ENCODE measurements around the gene BCL2L2. TPM values are rescaled to one million over a fixed set of nuclear protein-coding genes. Genes with fewer than 3 reads are reported as not detected.
"Not testable (repeated sequence)": the region's sequence is repeated elsewhere in the genome, so short reads cannot be mapped to it uniquely, and the experiment has no call there.

The BCL2L2 gene, protein sequence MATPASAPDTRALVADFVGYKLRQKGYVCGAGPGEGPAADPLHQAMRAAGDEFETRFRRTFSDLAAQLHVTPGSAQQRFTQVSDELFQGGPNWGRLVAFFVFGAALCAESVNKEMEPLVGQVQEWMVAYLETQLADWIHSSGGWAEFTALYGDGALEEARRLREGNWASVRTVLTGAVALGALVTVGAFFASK
- total RNA-seq: 4.1 and 7.1 TPM in 2 replicates

DNA sequence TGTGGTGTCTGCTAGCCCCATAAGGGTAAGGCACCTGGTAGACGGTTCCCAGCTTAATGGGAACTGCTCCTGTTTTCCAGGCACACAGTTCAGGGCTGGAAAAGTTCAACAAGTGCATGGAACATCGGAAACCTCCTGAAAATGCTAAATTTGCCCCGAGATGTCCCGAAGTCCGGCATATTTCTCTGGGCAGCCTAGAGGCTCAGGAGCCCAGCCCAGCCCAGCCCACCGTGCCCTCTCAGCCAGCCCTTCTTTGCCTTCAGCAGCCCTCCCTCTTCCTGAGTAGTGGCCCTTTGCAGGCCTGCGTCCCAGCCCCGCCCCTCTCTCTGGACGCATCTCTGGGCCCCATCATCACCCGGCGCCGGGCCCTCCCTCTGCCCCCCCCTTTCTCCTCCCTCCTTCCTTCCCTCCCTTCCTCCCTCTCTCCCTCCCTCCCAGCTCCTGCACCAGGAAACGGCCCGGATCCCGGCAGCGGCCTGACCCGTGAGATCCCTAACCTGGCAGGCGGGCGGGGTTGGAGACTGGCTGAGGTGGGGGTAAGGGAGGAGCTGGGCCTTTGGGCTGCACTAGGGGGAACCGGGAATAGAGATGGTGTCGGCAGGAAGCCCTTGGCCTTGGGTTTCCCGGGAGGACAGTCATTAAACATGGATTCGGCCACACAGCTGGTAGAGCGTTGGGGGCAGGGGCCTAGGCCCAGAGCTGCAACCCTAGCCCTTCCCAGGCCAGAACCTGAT is at the start of gene BCL2L2:
BCL2L2 (plus strand) TSS at position 422 of the 734 bp plus-strand sequence. CDS start 935 bp downstream, outside the sequence.
- intact Hi-C loops (cut with micrococcal nuclease): no loop called here
- DNase-seq (ENCODE audit: low spot score): no peak
- Mint-ChIP-seq H3K4me1 (ENCODE audit: low read depth) (peaks cover 26% of the 10 kb centered on the region), H3K27ac (peak within 1 kb of the TSS; percentile 43), H3K27me3 (ENCODE audit: insufficient read depth) (peaks cover 2% of the 10 kb centered on the region), H3K36me3 (ENCODE audit: low read depth) (peaks cover 1% of the 10 kb centered on the region), H3K4me3 (peak within 1 kb of the TSS; percentile 79), H3K9me3 (no peaks in the 10 kb centered on the region)

DNA sequence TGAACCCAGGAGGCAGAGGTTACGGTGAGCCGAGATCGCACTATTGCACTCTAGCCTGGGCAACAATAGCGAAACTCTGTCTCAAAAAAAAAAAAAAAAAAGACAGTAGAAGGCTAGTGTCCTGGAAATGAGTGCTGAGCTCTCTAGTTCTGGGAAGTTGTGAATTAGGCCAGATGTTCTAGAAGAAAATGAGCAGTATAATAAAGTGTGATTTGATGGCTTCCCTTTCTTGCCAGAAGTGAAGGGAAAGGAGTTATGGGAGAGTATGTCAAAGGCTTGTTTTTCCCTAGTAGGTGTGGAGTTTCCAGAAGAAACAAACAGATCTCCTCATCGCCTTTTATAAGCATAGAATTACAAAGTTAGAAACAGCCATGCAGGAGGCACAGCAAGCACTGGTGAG is 48.4 kb upstream of the BCL2L2 start:
- no peaks in the 10 kb centered on the region for H3K36me3 Mint-ChIP-seq (ENCODE audit: low read depth)
- intact Hi-C loops (cut with micrococcal nuclease): no loop called here
- H3K27ac Mint-ChIP-seq: no peak overlapping the region
- no peak for DNase-seq (ENCODE audit: low spot score)
- no peaks in the 10 kb centered on the region for H3K9me3 Mint-ChIP-seq
- no peaks in the 10 kb centered on the region for H3K4me1 Mint-ChIP-seq (ENCODE audit: low read depth)
- no peak overlapping the region for H3K4me3 Mint-ChIP-seq
- H3K27me3 Mint-ChIP-seq (ENCODE audit: insufficient read depth): peaks cover 43% of the 10 kb centered on the region

DNA sequence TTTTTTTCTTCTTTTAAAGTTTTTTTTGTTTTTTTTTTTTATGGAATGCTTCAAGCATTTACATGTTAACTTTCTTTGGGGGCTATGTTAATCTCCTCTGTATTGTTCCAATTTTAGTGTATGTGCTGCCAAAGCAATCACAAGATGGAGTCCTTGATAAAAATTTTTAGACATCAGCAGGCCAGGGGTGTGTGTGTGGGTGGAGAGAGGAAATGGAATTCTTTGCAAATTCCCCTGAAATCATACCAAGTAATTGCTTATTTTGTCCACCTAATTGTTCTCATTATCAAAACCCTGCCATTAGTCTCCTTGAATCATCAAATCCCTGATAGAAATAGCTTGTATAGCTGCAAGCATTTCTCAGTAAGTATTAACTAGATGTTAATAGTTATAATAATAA is 47.2 kb upstream of the BCL2L2 start:
- peaks cover 45% of the 10 kb centered on the region for H3K27me3 Mint-ChIP-seq (ENCODE audit: insufficient read depth)
- no peaks in the 10 kb centered on the region for H3K9me3 Mint-ChIP-seq
- no peak overlapping the region for H3K4me3 Mint-ChIP-seq
- DNase-seq (ENCODE audit: low spot score): no peak
- intact Hi-C loops (cut with micrococcal nuclease): no loop called here
- no peaks in the 10 kb centered on the region for H3K36me3 Mint-ChIP-seq (ENCODE audit: low read depth)
- no peak overlapping the region for H3K27ac Mint-ChIP-seq
- H3K4me1 Mint-ChIP-seq (ENCODE audit: low read depth): no peaks in the 10 kb centered on the region

DNA sequence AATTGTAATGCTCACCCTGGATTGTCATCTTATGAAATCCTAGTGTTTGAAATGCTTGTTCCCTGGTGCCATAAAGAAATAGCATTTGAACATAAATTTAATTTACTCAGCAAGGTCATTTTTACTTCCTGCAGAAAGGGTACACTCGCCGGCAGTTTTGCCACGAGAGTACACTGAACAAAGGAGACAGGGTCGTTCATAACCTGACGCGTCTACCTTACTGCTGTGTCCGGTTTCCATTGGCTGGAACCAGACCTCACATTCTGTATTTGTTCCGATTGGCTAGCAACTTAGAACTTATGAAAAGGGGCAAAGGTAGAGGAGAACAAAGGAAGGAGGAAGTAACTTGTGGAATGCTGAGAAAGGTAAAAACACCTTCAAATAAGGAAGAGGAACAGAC is 45.8 kb upstream of the BCL2L2 start:
- intact Hi-C loops (cut with micrococcal nuclease); H3K4me3 Mint-ChIP-seq; H3K27ac Mint-ChIP-seq; DNase-seq (ENCODE audit: low spot score); H3K9me3 Mint-ChIP-seq; H3K36me3 Mint-ChIP-seq (ENCODE audit: low read depth); H3K4me1 Mint-ChIP-seq (ENCODE audit: low read depth): not testable (repeated sequence)
- peaks cover 46% of the 10 kb centered on the region for H3K27me3 Mint-ChIP-seq (ENCODE audit: insufficient read depth)

DNA sequence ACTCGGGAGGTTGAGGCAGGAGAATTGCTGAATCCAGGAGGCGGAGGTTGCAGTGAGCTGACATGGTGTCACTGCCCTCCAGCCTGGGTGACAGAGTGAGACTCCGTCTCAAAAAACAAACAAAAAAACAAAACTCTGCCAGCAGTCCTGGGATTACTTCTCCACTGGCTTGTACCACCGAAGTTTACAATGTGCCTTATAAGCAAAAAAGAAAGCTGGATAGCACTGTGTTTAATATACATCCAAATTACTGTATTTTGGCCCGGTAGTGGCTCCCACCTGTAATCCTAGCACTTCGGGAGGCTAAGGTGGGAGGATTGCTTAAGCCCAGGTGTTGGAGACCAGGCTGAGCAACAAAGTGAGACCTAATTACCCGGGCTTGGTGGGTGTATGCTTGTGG is 37.4 kb upstream of the BCL2L2 start:
- intact Hi-C loops (cut with micrococcal nuclease): no loop called here
- no peaks in the 10 kb centered on the region for H3K4me1 Mint-ChIP-seq (ENCODE audit: low read depth)
- no peak overlapping the region for H3K4me3 Mint-ChIP-seq
- H3K9me3 Mint-ChIP-seq: no peaks in the 10 kb centered on the region
- no peak overlapping the region for H3K27ac Mint-ChIP-seq
- DNase-seq (ENCODE audit: low spot score): no peak
- peaks cover 25% of the 10 kb centered on the region for H3K27me3 Mint-ChIP-seq (ENCODE audit: insufficient read depth)
- no peaks in the 10 kb centered on the region for H3K36me3 Mint-ChIP-seq (ENCODE audit: low read depth)

DNA sequence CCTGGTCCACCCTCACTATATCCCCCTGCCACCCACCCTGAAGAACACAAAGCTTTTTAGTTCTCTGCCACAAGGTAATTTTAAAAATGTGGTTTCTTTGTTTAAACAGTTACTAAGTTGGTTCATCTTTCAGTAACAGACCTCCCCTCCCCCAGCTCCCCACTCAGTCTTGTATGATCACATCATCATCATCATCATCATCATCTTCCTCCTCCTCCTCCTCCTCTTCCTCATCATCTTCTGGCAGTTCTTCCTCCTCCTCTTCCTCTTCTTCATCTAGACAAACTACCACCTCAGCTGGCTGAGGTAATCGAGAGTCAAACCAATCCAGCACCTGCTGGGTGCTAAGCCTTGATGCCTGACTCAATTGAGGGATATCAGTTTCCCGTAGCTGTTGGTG is 31.2 kb upstream of the BCL2L2 start:
- Mint-ChIP-seq H3K4me1 (ENCODE audit: low read depth) (no peaks in the 10 kb centered on the region), H3K27ac (no peak overlapping the region), H3K36me3 (ENCODE audit: low read depth) (peaks cover 3% of the 10 kb centered on the region), H3K9me3 (no peaks in the 10 kb centered on the region), H3K27me3 (ENCODE audit: insufficient read depth) (no peaks in the 10 kb centered on the region), H3K4me3 (no peak overlapping the region)
- intact Hi-C loops (cut with micrococcal nuclease): no loop called here
- no peak for DNase-seq (ENCODE audit: low spot score)

DNA sequence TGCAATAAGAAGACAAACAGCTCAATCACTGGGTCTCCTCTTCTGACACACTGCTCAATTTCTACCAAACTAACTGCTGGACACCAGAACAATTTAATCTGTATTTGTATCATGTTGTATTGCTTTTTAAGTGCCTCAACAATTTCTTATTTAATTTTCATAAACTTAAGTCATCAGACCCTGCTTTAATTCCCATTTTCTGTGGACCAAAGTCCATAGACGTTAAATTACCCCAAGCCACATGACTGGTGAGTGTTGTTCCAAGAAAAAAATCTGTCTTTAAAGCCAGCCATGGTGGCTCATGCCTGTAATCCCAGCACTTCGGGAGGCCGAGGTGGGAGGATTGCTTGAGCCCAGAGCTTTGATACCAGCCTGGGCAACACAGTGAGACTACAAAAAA is 29.4 kb upstream of the BCL2L2 start:
- no peak overlapping the region for H3K4me3 Mint-ChIP-seq

DNA sequence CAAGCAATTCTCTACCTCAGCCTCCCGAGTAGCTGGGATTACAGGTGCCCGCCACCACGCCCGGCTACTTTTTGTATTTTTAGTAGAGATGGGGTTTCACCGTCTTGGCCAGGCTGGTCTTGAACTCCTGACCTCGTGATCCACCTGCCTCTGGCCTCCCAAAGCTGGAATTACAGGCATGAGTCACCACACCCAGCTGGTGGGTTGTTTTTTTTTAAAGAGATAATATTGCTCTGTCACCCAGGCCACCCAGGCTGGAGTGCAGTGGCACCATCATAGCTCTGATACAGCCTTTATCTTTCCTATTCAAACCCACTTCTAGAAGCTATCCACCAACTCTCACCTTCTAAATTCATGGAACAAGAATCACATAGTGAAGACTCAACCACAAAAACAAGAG is 28.7 kb upstream of the BCL2L2 start:
- H3K36me3 Mint-ChIP-seq (ENCODE audit: low read depth); H3K27me3 Mint-ChIP-seq (ENCODE audit: insufficient read depth): not testable (repeated sequence)

More for the DNA sequence above, 29.4 kb upstream of the BCL2L2 start:
- H3K27ac Mint-ChIP-seq: no peak overlapping the region
- DNase-seq (ENCODE audit: low spot score): no peak
- no peaks in the 10 kb centered on the region for H3K4me1 Mint-ChIP-seq (ENCODE audit: low read depth)
- intact Hi-C loops (cut with micrococcal nuclease): no loop called here
- peaks cover 5% of the 10 kb centered on the region for H3K36me3 Mint-ChIP-seq (ENCODE audit: low read depth)
- H3K9me3 Mint-ChIP-seq: no peaks in the 10 kb centered on the region
- H3K27me3 Mint-ChIP-seq (ENCODE audit: insufficient read depth): no peaks in the 10 kb centered on the region

DNA sequence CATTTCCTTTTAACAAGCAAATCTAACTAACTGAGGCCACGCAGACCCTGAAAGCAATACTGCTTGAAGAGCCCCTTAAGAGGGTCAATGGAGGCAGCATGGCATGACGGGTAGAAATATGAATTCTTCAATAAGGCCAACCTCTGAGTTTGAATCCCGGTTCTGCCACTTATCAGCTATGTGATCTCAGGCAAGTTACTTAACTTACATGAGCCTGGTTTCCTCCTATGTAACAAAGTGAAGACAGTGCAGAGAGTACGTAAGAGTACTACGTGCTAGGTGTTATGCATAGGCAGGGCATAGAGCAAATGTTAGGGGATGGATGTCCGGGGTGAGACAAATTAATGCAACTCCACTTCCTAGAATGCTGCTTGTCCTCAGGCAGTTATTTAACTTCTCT is 25.4 kb upstream of the BCL2L2 start:
- peaks cover 17% of the 10 kb centered on the region for H3K4me1 Mint-ChIP-seq (ENCODE audit: low read depth)
- intact Hi-C loops (cut with micrococcal nuclease): no loop called here
- H3K27ac Mint-ChIP-seq: no peak overlapping the region
- no peaks in the 10 kb centered on the region for H3K27me3 Mint-ChIP-seq (ENCODE audit: insufficient read depth)
- H3K9me3 Mint-ChIP-seq: no peaks in the 10 kb centered on the region
- H3K36me3 Mint-ChIP-seq (ENCODE audit: low read depth): peaks cover 7% of the 10 kb centered on the region
- no peak for DNase-seq (ENCODE audit: low spot score)
- no peak overlapping the region for H3K4me3 Mint-ChIP-seq

More for the DNA sequence above, 28.7 kb upstream of the BCL2L2 start:
- H3K4me1 Mint-ChIP-seq (ENCODE audit: low read depth); intact Hi-C loops (cut with micrococcal nuclease); H3K4me3 Mint-ChIP-seq; DNase-seq (ENCODE audit: low spot score); H3K9me3 Mint-ChIP-seq; H3K27ac Mint-ChIP-seq: not testable (repeated sequence)

DNA sequence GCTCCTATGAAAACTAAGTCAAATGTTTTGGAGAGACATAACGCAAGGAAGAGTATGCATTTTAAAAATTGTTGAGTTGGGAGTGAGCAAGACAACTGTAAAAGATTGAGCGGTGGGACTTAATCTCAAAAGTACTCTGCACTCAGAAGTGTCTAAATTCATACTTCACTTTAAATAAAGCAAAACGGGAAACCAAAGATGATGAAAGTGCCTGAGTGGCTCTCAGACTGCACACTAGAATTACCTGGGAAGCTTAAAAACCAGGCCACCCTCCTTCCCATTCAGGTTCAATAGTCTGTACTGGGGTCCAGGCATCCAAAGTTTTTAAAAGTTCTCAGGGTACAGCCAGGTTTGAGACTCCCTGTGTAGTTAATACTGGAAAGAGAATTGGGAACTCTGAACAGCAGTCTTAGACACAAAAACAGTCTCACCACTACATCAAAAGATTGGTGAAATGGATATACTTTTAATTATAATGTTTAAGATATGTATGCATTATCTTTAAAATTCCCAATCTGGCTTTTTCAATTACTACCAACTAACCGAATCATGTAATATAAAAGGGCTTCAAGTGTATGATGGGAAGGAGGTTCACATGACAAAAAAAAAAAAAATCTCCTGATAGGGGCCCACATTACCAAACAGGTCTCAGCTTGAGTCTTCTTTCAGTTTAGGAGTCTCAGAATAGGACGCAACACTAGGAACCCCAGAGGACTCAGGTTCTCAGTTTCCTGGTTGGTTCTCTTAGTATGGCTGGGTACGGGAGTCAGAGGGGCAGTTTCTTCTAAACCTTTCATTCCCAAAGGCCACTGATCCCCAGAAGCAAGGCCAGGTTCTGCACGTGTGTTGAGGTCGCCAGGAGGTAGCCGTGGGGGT is 21.7 kb upstream of the BCL2L2 start:
- intact Hi-C loops (cut with micrococcal nuclease): no loop called here
- peaks cover 26% of the 10 kb centered on the region for H3K4me1 Mint-ChIP-seq (ENCODE audit: low read depth)
- H3K27ac Mint-ChIP-seq: peak overlapping the region; percentile 95
- H3K4me3 Mint-ChIP-seq: peak overlapping the region; percentile 99
- H3K36me3 Mint-ChIP-seq (ENCODE audit: low read depth): peaks cover 7% of the 10 kb centered on the region
- DNase-seq (ENCODE audit: low spot score): no peak
- H3K27me3 Mint-ChIP-seq (ENCODE audit: insufficient read depth): no peaks in the 10 kb centered on the region
- no peaks in the 10 kb centered on the region for H3K9me3 Mint-ChIP-seq

DNA sequence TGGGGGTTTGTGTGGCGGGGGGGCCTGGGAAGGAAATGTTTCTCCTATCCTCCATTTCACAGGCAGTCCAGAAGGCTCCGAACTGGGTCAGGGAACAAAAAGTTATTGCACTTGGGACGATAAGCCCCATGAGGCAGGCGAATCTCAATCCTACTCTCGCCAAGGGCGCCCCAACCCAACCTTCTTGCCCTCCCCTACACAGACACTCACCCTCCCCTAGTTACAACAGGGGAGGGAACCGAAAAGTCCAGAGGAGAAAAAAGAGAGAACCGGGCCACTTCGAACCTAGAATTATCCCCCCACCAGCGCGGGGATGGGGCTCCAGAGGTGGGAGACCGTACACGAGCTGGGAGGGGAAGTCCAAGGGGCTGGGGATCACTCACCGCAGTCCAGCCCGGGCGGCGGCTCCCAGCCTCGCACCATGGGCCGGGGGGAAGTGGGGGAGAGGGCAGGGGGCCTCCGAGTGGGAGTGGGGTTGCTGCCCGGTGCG is 21.1 kb upstream of the BCL2L2 start:
- Mint-ChIP-seq H3K36me3 (ENCODE audit: low read depth) (peaks cover 7% of the 10 kb centered on the region), H3K9me3 (no peaks in the 10 kb centered on the region), H3K27me3 (ENCODE audit: insufficient read depth) (no peaks in the 10 kb centered on the region), H3K4me1 (ENCODE audit: low read depth) (peaks cover 26% of the 10 kb centered on the region), H3K4me3 (peak overlapping the region; percentile 99), H3K27ac (peak overlapping the region; percentile 95)
- DNase-seq (ENCODE audit: low spot score): no peak
- intact Hi-C loops (cut with micrococcal nuclease): loop anchor here (1.0 to 2.0 kb wide), 8 partner anchors 10 to 279 kb away; partner anchors contain the start of genes ACIN1, C14orf119, NGDN and PABPN1

DNA sequence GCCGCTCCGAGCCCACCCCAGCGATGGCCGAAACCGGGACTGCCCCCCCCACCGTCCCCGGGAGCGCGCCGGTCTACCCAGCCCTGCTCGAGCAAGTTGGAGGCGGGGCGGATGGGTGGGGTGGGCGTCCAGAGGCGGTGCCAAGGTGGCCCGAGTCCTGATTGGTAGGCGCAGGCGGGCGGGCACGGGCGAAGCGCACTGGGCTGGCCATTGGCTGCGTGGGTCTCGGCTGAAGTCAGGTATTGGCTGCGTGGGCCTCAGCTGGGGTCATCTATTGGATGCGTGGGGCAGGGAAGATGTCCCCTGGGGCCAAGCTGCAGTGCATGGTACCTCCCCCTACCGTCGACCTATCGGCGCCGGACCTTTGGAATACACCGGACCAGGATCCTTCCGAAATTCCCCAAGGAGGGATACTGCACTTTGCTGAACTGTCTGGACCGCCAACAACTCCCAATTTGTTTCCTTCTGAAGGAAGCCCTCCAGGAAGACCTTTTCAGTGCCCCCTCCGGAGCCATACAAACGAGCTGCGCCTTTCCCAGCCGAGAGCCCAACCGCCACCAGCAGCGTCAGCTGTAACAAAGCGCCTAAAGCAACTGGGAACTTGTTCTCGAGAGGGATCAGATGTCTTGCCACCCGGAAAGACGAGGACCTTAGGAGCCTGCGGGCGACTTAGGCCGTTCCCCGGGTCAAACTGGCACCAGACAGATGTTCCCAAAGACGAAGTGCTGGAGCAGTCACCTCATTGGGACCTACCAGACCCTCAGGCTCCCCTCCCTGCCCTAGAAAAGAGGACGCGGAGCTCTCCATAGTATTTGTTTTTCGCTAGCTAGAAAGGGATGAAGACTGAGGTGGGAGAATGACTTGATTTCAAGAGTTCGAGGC is 20.4 kb upstream of the BCL2L2 start, which contains the start of gene HOMEZ:
HOMEZ (minus strand) TSS at position 113 of the 882 bp plus-strand sequence. CDS start 180 bp downstream, outside the sequence.
- no peaks in the 10 kb centered on the region for H3K9me3 Mint-ChIP-seq
- H3K36me3 Mint-ChIP-seq (ENCODE audit: low read depth): peaks cover 6% of the 10 kb centered on the region
- intact Hi-C loops (cut with micrococcal nuclease): loop anchor here (1.0 to 2.0 kb wide), 8 partner anchors 9 to 279 kb away; partner anchors contain the start of genes ACIN1, C14orf119, NGDN and PABPN1
- no peaks in the 10 kb centered on the region for H3K27me3 Mint-ChIP-seq (ENCODE audit: insufficient read depth)
- H3K4me1 Mint-ChIP-seq (ENCODE audit: low read depth): peaks cover 26% of the 10 kb centered on the region
- peak; percentile 98 for DNase-seq (ENCODE audit: low spot score)
- H3K4me3 Mint-ChIP-seq: peak within 1 kb of the TSS; percentile 99
- peak within 1 kb of the TSS; percentile 95 for H3K27ac Mint-ChIP-seq
